Measurements from ENCODE around the gene DCAKD. TPM values are rescaled to one million over a fixed set of nuclear protein-coding genes. Genes with fewer than 3 reads are reported as not detected.

The DCAKD gene
- total and polyA plus RNA-seq, 10 of the 15 experiments (the other 5 are each of a cell fraction or from before 2014, with no cell fraction given): 11.6 to 62.7 (median 38.3) TPM

DNA sequence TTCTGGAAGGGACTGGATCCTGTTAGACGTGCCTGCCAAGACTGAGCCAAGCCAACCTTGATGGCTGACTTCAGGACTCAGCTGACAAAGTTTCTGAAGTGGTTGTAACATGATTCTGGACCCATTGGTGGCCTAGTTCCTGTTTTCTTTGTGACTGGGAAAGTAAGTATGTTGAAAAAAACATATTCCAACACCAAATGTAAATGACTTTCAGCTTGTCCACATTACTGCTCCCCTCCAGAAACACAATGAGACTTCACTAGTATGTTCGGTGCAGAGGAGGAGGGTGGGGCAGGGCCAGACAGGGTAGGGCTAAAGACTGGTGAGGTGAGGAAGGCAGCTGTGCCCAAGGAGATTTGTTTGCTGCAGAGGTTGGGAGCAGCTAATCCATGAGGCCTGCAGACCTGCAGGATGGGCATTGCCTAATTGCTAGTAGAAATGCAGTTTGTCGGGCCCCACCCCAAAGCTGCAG, 36.1 kb upstream of the DCAKD start:
- in situ Hi-C loops (cut with MboI) (no loop called here), intact Hi-C loops (cut with micrococcal nuclease; ENCODE audit: unreplicated experiment) (no loop called here)
- ChIA-PET SMC1A (ENCODE audit: uncharacterized antibody, unreplicated experiment) (interaction anchor here (0.6 to 1.5 kb wide), 4 partner anchors 10 to 56 kb away, joined by 3 to 5 read pairs (median 4); partner anchors contain the start of gene NMT1), CTCF (interaction anchor here (0.7 to 3.8 kb wide), 5 partner anchors 9 to 167 kb away, joined by 3 to 23 read pairs (median 3); partner anchors contain the start of gene ACBD4), POLR2A (interaction anchor here (1.2 kb wide), 1 partner anchor 37 kb away, joined by 3 read pairs; no protein-coding TSS in a partner anchor), RAD21 (ENCODE audit: unreplicated experiment) (interaction anchor here (1.0 kb wide), 1 partner anchor 32 kb away, joined by 3 read pairs; no protein-coding TSS in a partner anchor)
- Histone ChIP-seq H3K79me2 (ENCODE audit: control insufficient read depth, insufficient read depth, low read length) (no peaks in the 10 kb centered on the region), H3K9ac (ENCODE audit: control insufficient read depth, insufficient read depth, low read length) (no peak overlapping the region), H2AFZ (ENCODE audit: control insufficient read depth, low read depth, low read length) (no peak overlapping the region), H4K20me1 (ENCODE audit: control insufficient read depth, insufficient read depth) (no peaks in the 10 kb centered on the region), H3K27me3 (replicated peaks in 1 of 2; ENCODE audit: control insufficient read depth in 2 of 2, insufficient read depth in 2 of 2, low read length in 1 of 2) (no peaks in the 10 kb centered on the region), H3K36me3 (ENCODE audit: control insufficient read depth in 2 of 2, insufficient read depth in 2 of 2, low read length in 1 of 2) (peaks cover 20 to 42% of the 10 kb centered on the region in 2 experiments), H3K9me3 (replicated peaks; ENCODE audit: control insufficient read depth, insufficient read depth, low read length) (no peaks in the 10 kb centered on the region), H3K4me1 (ENCODE audit: control insufficient read depth, insufficient read depth, low read length) (peaks cover 6% of the 10 kb centered on the region), H3K27ac (ENCODE audit: control insufficient read depth, insufficient read depth) (no peak overlapping the region), H3K4me3 (no peak overlapping the region), H3K4me2 (ENCODE audit: control insufficient read depth, insufficient read depth) (no peak overlapping the region)
- ATAC-seq (no peak), FAIRE-seq (no peak), DNase-seq (ENCODE audit: low read depth, low spot score) (no peak)
- TF ChIP-seq POLR2AphosphoS5 (IDR thresholded peaks at IDR 0.05; ENCODE audit: low read length): no peak
- no peak for TF ChIP-seq USF1 (IDR thresholded peaks at IDR 0.05; ENCODE audit: borderline replicate concordance, extremely low read length, insufficient read depth, low read depth, low read length)
- BruUV-seq (replicated peaks): no TSS peak
- WGBS (ENCODE audit: insufficient coverage, insufficient replicate concordance, low lambda C conversion rate, missing lambda C conversion rate): 93% methylated on average over 3 of the region's 3 CpGs

DNA sequence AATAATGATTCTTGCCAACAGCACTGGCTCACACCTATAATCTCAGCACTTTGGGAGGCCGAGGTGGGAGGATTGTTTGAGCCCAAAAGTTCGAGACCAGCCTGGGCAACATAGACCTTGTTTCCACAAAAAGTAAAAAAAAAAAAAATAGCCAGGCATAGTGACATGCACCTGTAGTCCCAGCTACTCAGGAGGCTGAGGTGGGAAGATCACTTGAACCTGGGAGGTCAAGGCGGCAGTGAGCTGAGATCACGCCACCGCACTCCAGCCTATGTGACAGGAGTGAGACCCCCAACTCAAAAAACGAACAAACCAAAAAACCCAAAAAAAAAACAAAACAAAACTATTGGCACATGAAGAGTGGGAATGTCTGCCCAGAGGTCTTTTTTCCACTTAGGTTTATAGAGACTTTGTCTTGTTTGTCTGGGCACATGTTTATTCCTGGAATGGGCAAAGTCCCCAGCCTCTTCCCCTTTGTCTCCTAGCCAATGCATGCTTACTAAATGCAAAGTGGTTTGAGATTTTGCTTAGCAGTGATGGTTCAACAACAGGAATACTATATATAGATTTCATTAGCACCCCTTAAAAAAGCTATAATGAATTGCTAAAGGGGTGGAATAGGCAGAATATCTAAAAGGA, 35.6 kb upstream of the DCAKD start:
- DNase-seq (ENCODE audit: low read depth, low spot score) (no peak), ATAC-seq (no peak), FAIRE-seq (no peak)
- Histone ChIP-seq H2AFZ (ENCODE audit: control insufficient read depth, low read depth, low read length) (no peak overlapping the region), H4K20me1 (ENCODE audit: control insufficient read depth, insufficient read depth) (no peaks in the 10 kb centered on the region), H3K9ac (ENCODE audit: control insufficient read depth, insufficient read depth, low read length) (no peak overlapping the region), H3K9me3 (replicated peaks; ENCODE audit: control insufficient read depth, insufficient read depth, low read length) (no peaks in the 10 kb centered on the region), H3K36me3 (ENCODE audit: control insufficient read depth in 2 of 2, insufficient read depth in 2 of 2, low read length in 1 of 2) (peaks cover 18 to 37% of the 10 kb centered on the region in 2 experiments), H3K27me3 (replicated peaks in 1 of 2; ENCODE audit: control insufficient read depth in 2 of 2, insufficient read depth in 2 of 2, low read length in 1 of 2) (no peaks in the 10 kb centered on the region), H3K79me2 (ENCODE audit: control insufficient read depth, insufficient read depth, low read length) (no peaks in the 10 kb centered on the region), H3K4me2 (ENCODE audit: control insufficient read depth, insufficient read depth) (no peak overlapping the region), H3K4me3 (no peak overlapping the region), H3K27ac (ENCODE audit: control insufficient read depth, insufficient read depth) (no peak overlapping the region), H3K4me1 (ENCODE audit: control insufficient read depth, insufficient read depth, low read length) (peaks cover 6% of the 10 kb centered on the region)
- no TSS peak for BruUV-seq (replicated peaks)
- intact Hi-C loops (cut with micrococcal nuclease; ENCODE audit: unreplicated experiment) (no loop called here), in situ Hi-C loops (cut with MboI) (no loop called here)
- TF ChIP-seq IKZF2 (IDR thresholded peaks at IDR 0.05) (no peak), RUNX3 (IDR thresholded peaks at IDR 0.05; ENCODE audit: low read length) (no peak), EED (IDR thresholded peaks at IDR 0.05; ENCODE audit: low read depth) (no peak), ZNF207 (IDR thresholded peaks at IDR 0.05; ENCODE audit: borderline replicate concordance) (no peak), BRCA1 (IDR thresholded peaks at IDR 0.05; ENCODE audit: low read depth, low read length) (no peak)
- TF ChIP-seq, protein P1, sequence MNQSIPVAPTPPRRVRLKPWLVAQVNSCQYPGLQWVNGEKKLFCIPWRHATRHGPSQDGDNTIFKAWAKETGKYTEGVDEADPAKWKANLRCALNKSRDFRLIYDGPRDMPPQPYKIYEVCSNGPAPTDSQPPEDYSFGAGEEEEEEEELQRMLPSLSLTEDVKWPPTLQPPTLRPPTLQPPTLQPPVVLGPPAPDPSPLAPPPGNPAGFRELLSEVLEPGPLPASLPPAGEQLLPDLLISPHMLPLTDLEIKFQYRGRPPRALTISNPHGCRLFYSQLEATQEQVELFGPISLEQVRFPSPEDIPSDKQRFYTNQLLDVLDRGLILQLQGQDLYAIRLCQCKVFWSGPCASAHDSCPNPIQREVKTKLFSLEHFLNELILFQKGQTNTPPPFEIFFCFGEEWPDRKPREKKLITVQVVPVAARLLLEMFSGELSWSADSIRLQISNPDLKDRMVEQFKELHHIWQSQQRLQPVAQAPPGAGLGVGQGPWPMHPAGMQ (IDR thresholded peaks at IDR 0.05; ENCODE audit: borderline replicate concordance): no peak
- 99% methylated on average over 6 of the region's 6 CpGs for WGBS (ENCODE audit: insufficient coverage, insufficient replicate concordance, low lambda C conversion rate, missing lambda C conversion rate)
- RAD21 ChIA-PET (ENCODE audit: unreplicated experiment): interaction anchor here (1.0 kb wide), 1 partner anchor 33 kb away, joined by 3 read pairs; no protein-coding TSS in a partner anchor
- POLR2A ChIA-PET: no interaction called here
- CTCF ChIA-PET: interaction anchor here (0.6 to 3.8 kb wide), 6 partner anchors 12 to 167 kb away, joined by 3 to 23 read pairs (median 4); partner anchors contain the start of gene ACBD4
- SMC1A ChIA-PET (ENCODE audit: uncharacterized antibody, unreplicated experiment): interaction anchor here (0.6 to 1.5 kb wide), 3 partner anchors 10 to 55 kb away, joined by 3 to 5 read pairs (median 4); no protein-coding TSS in a partner anchor
